IPS-15b (cell line): ENCODE measurements around the gene CEP170B.
"Not testable (repeated sequence)": the region's sequence is repeated elsewhere in the genome, so short reads cannot be mapped to it uniquely, and the experiment has no call there.

Experiments
- H3K27me3 ChIP-seq: one replicate; pipeline ENCODE4 v1.6.1; 2013; ENCODE audit warnings: low read length; ENCODE audit not compliant: control insufficient read depth, insufficient read depth
- H3K36me3 ChIP-seq: one replicate; pipeline ENCODE4 v1.6.1; 2013; ENCODE audit warnings: low read length; ENCODE audit not compliant: control insufficient read depth, insufficient read depth
- H3K4me1 ChIP-seq: one replicate; pipeline ENCODE4 v1.6.1; 2013; ENCODE audit warnings: mild to moderate bottlenecking, low read length; ENCODE audit not compliant: control insufficient read depth, insufficient read depth
- H3K4me3 ChIP-seq: one replicate; pipeline ENCODE4 v1.5.1; 2013; ENCODE audit warnings: low read depth, low read length
- H3K9ac ChIP-seq: one replicate; pipeline ENCODE4 v1.6.1; 2013; ENCODE audit warnings: low read depth, mild to moderate bottlenecking, low read length
- H3K9me3 ChIP-seq: one replicate; pipeline ENCODE4 v1.6.1; 2013; ENCODE audit warnings: mild to moderate bottlenecking, low read length; ENCODE audit not compliant: control insufficient read depth, insufficient read depth

The CEP170B gene

GRCh38 chr14:104845834-104846441, 19.1 kb upstream of the CEP170B start:
- Histone ChIP-seq H3K4me1 (no peaks in the 10 kb centered on the region), H3K36me3 (no peaks in the 10 kb centered on the region), H3K4me3 (no peak overlapping the region), H3K9me3 (no peaks in the 10 kb centered on the region), H3K27me3 (peaks cover 43% of the 10 kb centered on the region), H3K9ac (no peak overlapping the region)

- Histone ChIP-seq H3K9me3 (no peaks in the 10 kb centered on the region), H3K4me3 (no peak overlapping the region), H3K36me3 (no peaks in the 10 kb centered on the region), H3K27me3 (peaks cover 8% of the 10 kb centered on the region), H3K4me1 (peaks cover 7% of the 10 kb centered on the region), H3K9ac (no peak overlapping the region)
These were observed 12.8 kb upstream of the CEP170B start for GRCh38 chr14:104852280-104852663.

- peaks cover 9% of the 10 kb centered on the region for H3K4me1 ChIP-seq
- H3K4me3 ChIP-seq = no peak overlapping the region
- H3K36me3 ChIP-seq = no peaks in the 10 kb centered on the region
- peaks cover 8% of the 10 kb centered on the region for H3K27me3 ChIP-seq
- H3K9me3 ChIP-seq = no peaks in the 10 kb centered on the region
- no peak overlapping the region for H3K9ac ChIP-seq
These were observed 9.5 kb upstream of the CEP170B start for GRCh38 chr14:104855532-104856090.

GRCh38 chr14:104856157-104856868, 8.8 kb upstream of the CEP170B start:
- H3K27me3 ChIP-seq = peaks cover 8% of the 10 kb centered on the region
- no peak overlapping the region for H3K4me3 ChIP-seq
- no peaks in the 10 kb centered on the region for H3K9me3 ChIP-seq
- H3K36me3 ChIP-seq = no peaks in the 10 kb centered on the region
- no peak overlapping the region for H3K9ac ChIP-seq
- peaks cover 9% of the 10 kb centered on the region for H3K4me1 ChIP-seq

GRCh38 chr14:104856869-104857860, 7.9 kb upstream of the CEP170B start:
- no peak overlapping the region for H3K4me3 ChIP-seq
- H3K9ac ChIP-seq = no peak overlapping the region
- H3K27me3 ChIP-seq = peaks cover 6% of the 10 kb centered on the region
- H3K36me3 ChIP-seq = no peaks in the 10 kb centered on the region
- peaks cover 6% of the 10 kb centered on the region for H3K4me1 ChIP-seq
- no peaks in the 10 kb centered on the region for H3K9me3 ChIP-seq

- not testable (repeated sequence) for H3K4me3 ChIP-seq, H3K27me3 ChIP-seq, H3K4me1 ChIP-seq, H3K9ac ChIP-seq, H3K36me3 ChIP-seq, H3K9me3 ChIP-seq
These were observed 7.1 kb upstream of the CEP170B start for GRCh38 chr14:104857931-104858330.

- H3K4me3 ChIP-seq = no peak overlapping the region
- peaks cover 6% of the 10 kb centered on the region for H3K4me1 ChIP-seq
- H3K9ac ChIP-seq = no peak overlapping the region
- H3K9me3 ChIP-seq = no peaks in the 10 kb centered on the region
- H3K36me3 ChIP-seq = no peaks in the 10 kb centered on the region
- peaks cover under 1% of the 10 kb centered on the region for H3K27me3 ChIP-seq
These were observed 6.1 kb upstream of the CEP170B start for GRCh38 chr14:104858811-104859426.

- Histone ChIP-seq H3K4me1 (peaks cover 6% of the 10 kb centered on the region), H3K9me3 (no peaks in the 10 kb centered on the region), H3K36me3 (no peaks in the 10 kb centered on the region)
These were observed 5.2 kb upstream of the CEP170B start for GRCh38 chr14:104859900-104860299.

GRCh38 chr14:104860414-104860813, 4.7 kb upstream of the CEP170B start:
- no peaks in the 10 kb centered on the region for H3K36me3 ChIP-seq
- H3K9ac ChIP-seq = no peak overlapping the region
- H3K9me3 ChIP-seq = no peaks in the 10 kb centered on the region
- no peak overlapping the region for H3K4me3 ChIP-seq
- H3K4me1 ChIP-seq = peaks cover 6% of the 10 kb centered on the region
- H3K27me3 ChIP-seq = no peaks in the 10 kb centered on the region

More at GRCh38 chr14:104859900-104860299, 5.2 kb upstream of the CEP170B start:
- Histone ChIP-seq H3K4me3 (no peak overlapping the region), H3K27me3 (no peaks in the 10 kb centered on the region), H3K9ac (no peak overlapping the region)

GRCh38 chr14:104863131-104863862, 1.8 kb upstream of the CEP170B start:
- peaks cover 3% of the 10 kb centered on the region for H3K36me3 ChIP-seq
- H3K27me3 ChIP-seq = no peaks in the 10 kb centered on the region
- H3K4me1 ChIP-seq = no peaks in the 10 kb centered on the region
- no peaks in the 10 kb centered on the region for H3K9me3 ChIP-seq
- peak overlapping the region; percentile 78 for H3K4me3 ChIP-seq
- no peak overlapping the region for H3K9ac ChIP-seq

- Histone ChIP-seq H3K4me1 (no peaks in the 10 kb centered on the region), H3K4me3 (peak overlapping the region; percentile 78), H3K9me3 (no peaks in the 10 kb centered on the region), H3K9ac (peak overlapping the region; percentile 54), H3K27me3 (no peaks in the 10 kb centered on the region), H3K36me3 (peaks cover 5% of the 10 kb centered on the region)
These were observed 1.2 kb upstream of the CEP170B start for GRCh38 chr14:104863923-104864266.
